Fibroblast of pulmonary artery (primary cell): ENCODE data around the gene CHMP4B.

Experiments used
- DNase-seq: peaks from one replicate; pipeline ENCODE4 v3.0.0-alpha.2; 2010; ENCODE audit warnings: low read depth
- H3K4me3 ChIP-seq: replicated peaks from 2 replicates; pipeline ENCODE4 v1.5.1; 2011; ENCODE audit warnings: low read depth, mild to moderate bottlenecking, control low read depth, low read length, moderate library complexity
- CTCF ChIP-seq: IDR thresholded peaks from 2 replicates; pipeline ENCODE4 v1.5.1; 2011; ENCODE audit warnings: mild to moderate bottlenecking, control low read depth, low read length, inconsistent platforms; ENCODE audit errors: missing control alignments

Gene CHMP4B

GRCh38 chr20:33900521-33901131 is 89.5 kb downstream of the CHMP4B start:
- no peak for DNase-seq
- no peak for TF ChIP-seq CTCF
- H3K4me3 ChIP-seq = no peak overlapping the region

GRCh38 chr20:33901132-33901523 is 90.0 kb downstream of the CHMP4B start:
- TF ChIP-seq CTCF = no peak
- DNase-seq = no peak
- H3K4me3 ChIP-seq = no peak overlapping the region

GRCh38 chr20:33902011-33902410 is 90.9 kb downstream of the CHMP4B start:
- no peak for TF ChIP-seq CTCF
- no peak for DNase-seq
- H3K4me3 ChIP-seq = no peak overlapping the region
